ENCODE measurements around the gene CFAP70.
"Not testable (repeated sequence)": the region's sequence is repeated elsewhere in the genome, so short reads cannot be mapped to it uniquely, and the experiment has no call there.

The CFAP70 gene

GRCh38 chr10:73307203-73307800, 51.4 kb downstream of the CFAP70 start:
- H3K9me3 ChIP-seq (ENCODE audit: control insufficient read depth, insufficient read depth, low read length) = no peaks in the 10 kb centered on the region; the same call in 1 of the 2 replicates
- no peaks in the 10 kb centered on the region for H3K36me3 ChIP-seq (ENCODE audit: insufficient read depth, low read length)
- no peaks in the 10 kb centered on the region for H3K4me1 ChIP-seq (ENCODE audit: insufficient read depth, low read length)
- H3K9ac ChIP-seq (ENCODE audit: low read depth, low read length) = no peak overlapping the region

GRCh38 chr10:73306171-73306708, 52.4 kb downstream of the CFAP70 start:
- no peaks in the 10 kb centered on the region; the same call in 1 of the 2 replicates for H3K9me3 ChIP-seq (ENCODE audit: control insufficient read depth, insufficient read depth, low read length)
- H3K4me1 ChIP-seq (ENCODE audit: insufficient read depth, low read length) = no peaks in the 10 kb centered on the region
- H3K36me3 ChIP-seq (ENCODE audit: insufficient read depth, low read length) = no peaks in the 10 kb centered on the region

GRCh38 chr10:73296946-73297345, 61.7 kb downstream of the CFAP70 start:
- Histone ChIP-seq H3K9ac (ENCODE audit: low read depth, low read length) (no peak overlapping the region), H3K9me3 (ENCODE audit: control insufficient read depth, insufficient read depth, low read length) (no peaks in the 10 kb centered on the region)

More at GRCh38 chr10:73306171-73306708, 52.4 kb downstream of the CFAP70 start:
- H3K9ac ChIP-seq (ENCODE audit: low read depth, low read length) = no peak overlapping the region

GRCh38 chr10:73293461-73293860, 65.2 kb downstream of the CFAP70 start:
- H3K9ac ChIP-seq (ENCODE audit: low read depth, low read length) = no peak overlapping the region
- no peaks in the 10 kb centered on the region for H3K4me1 ChIP-seq (ENCODE audit: insufficient read depth, low read length)
- H3K36me3 ChIP-seq (ENCODE audit: insufficient read depth, low read length) = no peaks in the 10 kb centered on the region
- H3K9me3 ChIP-seq (ENCODE audit: control insufficient read depth, insufficient read depth, low read length) = no peaks in the 10 kb centered on the region

More at GRCh38 chr10:73296946-73297345, 61.7 kb downstream of the CFAP70 start:
- H3K36me3 ChIP-seq (ENCODE audit: insufficient read depth, low read length) = no peaks in the 10 kb centered on the region
- H3K4me1 ChIP-seq (ENCODE audit: insufficient read depth, low read length) = no peaks in the 10 kb centered on the region

GRCh38 chr10:73289958-73290357, 68.7 kb downstream of the CFAP70 start:
- H3K9me3 ChIP-seq (ENCODE audit: control insufficient read depth, insufficient read depth, low read length) = no peaks in the 10 kb centered on the region
- H3K4me1 ChIP-seq (ENCODE audit: insufficient read depth, low read length) = no peaks in the 10 kb centered on the region
- H3K36me3 ChIP-seq (ENCODE audit: insufficient read depth, low read length) = no peaks in the 10 kb centered on the region
- no peak overlapping the region for H3K9ac ChIP-seq (ENCODE audit: low read depth, low read length)

- Histone ChIP-seq H3K9me3 (ENCODE audit: control insufficient read depth, insufficient read depth, low read length) (no peaks in the 10 kb centered on the region), H3K36me3 (ENCODE audit: insufficient read depth, low read length) (no peaks in the 10 kb centered on the region), H3K9ac (ENCODE audit: low read depth, low read length) (no peak overlapping the region), H3K4me1 (ENCODE audit: insufficient read depth, low read length) (no peaks in the 10 kb centered on the region)
Observed at GRCh38 chr10:73287441-73287840, 71.2 kb downstream of the CFAP70 start.

- no peaks in the 10 kb centered on the region for H3K36me3 ChIP-seq (ENCODE audit: insufficient read depth, low read length)
- no peaks in the 10 kb centered on the region for H3K9me3 ChIP-seq (ENCODE audit: control insufficient read depth, insufficient read depth, low read length)
- H3K9ac ChIP-seq (ENCODE audit: low read depth, low read length) = no peak overlapping the region
Observed at GRCh38 chr10:73281097-73281496, 77.6 kb downstream of the CFAP70 start.

GRCh38 chr10:73264423-73264822, 94.2 kb downstream of the CFAP70 start:
- Histone ChIP-seq H3K36me3 (ENCODE audit: insufficient read depth, low read length) (no peaks in the 10 kb centered on the region), H3K9me3 (ENCODE audit: control insufficient read depth, insufficient read depth, low read length) (no peaks in the 10 kb centered on the region), H3K9ac (ENCODE audit: low read depth, low read length) (no peak overlapping the region), H3K4me1 (ENCODE audit: insufficient read depth, low read length) (no peaks in the 10 kb centered on the region)

More at GRCh38 chr10:73281097-73281496, 77.6 kb downstream of the CFAP70 start:
- no peaks in the 10 kb centered on the region for H3K4me1 ChIP-seq (ENCODE audit: insufficient read depth, low read length)

- Histone ChIP-seq H3K9ac (ENCODE audit: low read depth, low read length) (no peak overlapping the region), H3K4me1 (ENCODE audit: insufficient read depth, low read length) (no peaks in the 10 kb centered on the region), H3K36me3 (ENCODE audit: insufficient read depth, low read length) (no peaks in the 10 kb centered on the region), H3K9me3 (ENCODE audit: control insufficient read depth, insufficient read depth, low read length) (peaks cover 6% of the 10 kb centered on the region; the same call in 1 of the 2 replicates)
Observed at GRCh38 chr10:73263693-73264347, 94.8 kb downstream of the CFAP70 start.

GRCh38 chr10:73262880-73263555, 95.6 kb downstream of the CFAP70 start:
- Histone ChIP-seq H3K9me3 (ENCODE audit: control insufficient read depth, insufficient read depth, low read length) (peaks cover 7% of the 10 kb centered on the region), H3K36me3 (ENCODE audit: insufficient read depth, low read length) (no peaks in the 10 kb centered on the region), H3K9ac (ENCODE audit: low read depth, low read length) (no peak overlapping the region), H3K4me1 (ENCODE audit: insufficient read depth, low read length) (no peaks in the 10 kb centered on the region)

GRCh38 chr10:73262105-73262730, 96.4 kb downstream of the CFAP70 start:
- Histone ChIP-seq H3K36me3 (ENCODE audit: insufficient read depth, low read length) (no peaks in the 10 kb centered on the region), H3K9ac (ENCODE audit: low read depth, low read length) (no peak overlapping the region), H3K4me1 (ENCODE audit: insufficient read depth, low read length) (no peaks in the 10 kb centered on the region)

GRCh38 chr10:73261362-73261995, 97.2 kb downstream of the CFAP70 start:
- H3K36me3 ChIP-seq (ENCODE audit: insufficient read depth, low read length) = no peaks in the 10 kb centered on the region
- H3K9ac ChIP-seq (ENCODE audit: low read depth, low read length) = no peak overlapping the region
- H3K9me3 ChIP-seq (ENCODE audit: control insufficient read depth, insufficient read depth, low read length) = peaks cover 7% of the 10 kb centered on the region
- H3K4me1 ChIP-seq (ENCODE audit: insufficient read depth, low read length) = no peaks in the 10 kb centered on the region

More at GRCh38 chr10:73262105-73262730, 96.4 kb downstream of the CFAP70 start:
- peaks cover 7% of the 10 kb centered on the region for H3K9me3 ChIP-seq (ENCODE audit: control insufficient read depth, insufficient read depth, low read length)

GRCh38 chr10:73258612-73259011, 100.1 kb downstream of the CFAP70 start:
- H3K9me3 ChIP-seq (ENCODE audit: control insufficient read depth, insufficient read depth, low read length); H3K36me3 ChIP-seq (ENCODE audit: insufficient read depth, low read length); H3K9ac ChIP-seq (ENCODE audit: low read depth, low read length); H3K4me1 ChIP-seq (ENCODE audit: insufficient read depth, low read length): not testable (repeated sequence)

GRCh38 chr10:73253225-73253555, 105.5 kb downstream of the CFAP70 start:
- H3K36me3 ChIP-seq (ENCODE audit: insufficient read depth, low read length) = peaks cover 8% of the 10 kb centered on the region; the same call in 1 of the 2 replicates
- peak overlapping the region; percentile 92 for H3K9ac ChIP-seq (ENCODE audit: low read depth, low read length)
- no peaks in the 10 kb centered on the region for H3K4me1 ChIP-seq (ENCODE audit: insufficient read depth, low read length)
- H3K9me3 ChIP-seq (ENCODE audit: control insufficient read depth, insufficient read depth, low read length) = no peaks in the 10 kb centered on the region; the same call in 1 of the 2 replicates

All from ES-I3 (cell line).